B cell (primary cell): ENCODE measurements around the gene SNRPD2. TPM values are rescaled to one million over a fixed set of nuclear protein-coding genes. Genes with fewer than 3 reads are reported as not detected.

Experiments
- ATAC-seq: fragments of 200-7000 bp; cut with Tn5 transposase; one replicate; pipeline ENCODE4 v1.10.0; 2021; ENCODE audit warnings: low read depth, mild to moderate bottlenecking, moderate number of reproducible peaks, moderate library complexity
- CTCF ChIA-PET: fragments of 350-600 bp; sonication (Branson Sonifier 250); formaldehyde crosslinking; loops from one replicate; lab custom pipeline; 2021; ENCODE audit warnings: antibody characterized with exemption, inconsistent platforms; lab: Charles Lee
- POLR2A ChIA-PET: fragments of 350-600 bp; sonication (Branson Sonifier 250); formaldehyde crosslinking; loops from one replicate; lab custom pipeline; 2021; ENCODE audit warnings: antibody characterized with exemption; lab: Charles Lee
- DNase-seq: peaks from one replicate; pipeline ENCODE4 v3.0.0; 2013
- H2AFZ ChIP-seq: 2 replicates; pipeline ENCODE4 v1.6.1; 2012; ENCODE audit warnings: mild to moderate bottlenecking, low read depth, low read length; ENCODE audit not compliant: insufficient read depth, poor library complexity, severe bottlenecking
- H3K27ac ChIP-seq, 2 donors: 1 replicate in 1 of 2; 2 replicates in 1 of 2; pipeline ENCODE4 v1.5.1; 2012 to 2013; ENCODE audit warnings: low read length in 2 of 2, mild to moderate bottlenecking in 2 of 2, moderate library complexity in 1 of 2
- H3K27me3 ChIP-seq, 4 experiments: fragments of 200-600 bp in 1 of 4; sonication (generic) in 1 of 4; replicated peaks in 1 of 4; 1 replicate in 2 of 4; 2 replicates in 2 of 4; pipeline versions ENCODE4 v1.6.1 to v1.7.0; 2013 to 2016; ENCODE audit warnings: low read length in 3 of 4, mild to moderate bottlenecking in 2 of 4, mixed read lengths in 1 of 4, moderate library complexity in 1 of 4; ENCODE audit not compliant: insufficient read depth in 4 of 4, control insufficient read depth in 3 of 4; ENCODE audit errors: control extremely low read depth in 1 of 4
- H3K36me3 ChIP-seq, 2 experiments: replicated peaks in 1 of 2; 1 replicate in 1 of 2; 2 replicates in 1 of 2; pipeline versions ENCODE4 v1.6.1 to v1.7.1; 2013; ENCODE audit warnings: low read length in 1 of 2; ENCODE audit not compliant: insufficient read depth in 2 of 2, control insufficient read depth in 1 of 2; ENCODE audit errors: control extremely low read depth in 1 of 2, extremely low read depth in 1 of 2
- H3K4me1 ChIP-seq, 2 donors: fragments of 200-600 bp in 1 of 2; sonication (generic) in 1 of 2; 1 replicate in 1 of 2; 2 replicates in 1 of 2; pipeline versions ENCODE4 v1.5.1 to v1.6.1; 2013 to 2017; ENCODE audit warnings: low read length in 2 of 2; ENCODE audit not compliant: control insufficient read depth in 2 of 2, insufficient read depth in 2 of 2
- H3K4me2 ChIP-seq: replicated peaks from 2 replicates; pipeline ENCODE3; 2012; ENCODE audit warnings: mild to moderate bottlenecking, low read depth, low read length; ENCODE audit not compliant: poor library complexity, severe bottlenecking
- H3K4me3 ChIP-seq, 5 experiments: fragments of 200-600 bp in 1 of 5; sonication (generic) in 1 of 5; 1 replicate in 3 of 5; 2 replicates in 2 of 5; pipeline versions ENCODE4 v1.5.1 to v1.7.0; 2011 to 2016; ENCODE audit warnings: low read length in 4 of 5, mild to moderate bottlenecking in 4 of 5, low read depth in 2 of 5, control low read depth in 1 of 5, moderate library complexity in 1 of 5; ENCODE audit not compliant: insufficient read depth in 1 of 5; ENCODE audit errors: control extremely low read depth in 1 of 5, extremely low read depth in 1 of 5
- H3K79me2 ChIP-seq: fragments of 200-600 bp; sonication (generic); one replicate; pipeline ENCODE4 v1.6.0; 2016; ENCODE audit warnings: low read length; ENCODE audit not compliant: control insufficient read depth, insufficient read depth
- H3K9ac ChIP-seq: fragments of 200-600 bp; sonication (generic); 2 replicates; pipeline ENCODE4 v1.6.1; 2017; ENCODE audit warnings: mild to moderate bottlenecking, low read length, moderate library complexity
- H3K9me3 ChIP-seq, 3 donors: one replicate each; pipeline versions ENCODE4 v1.6.1 to v1.7.1; 2013; ENCODE audit warnings: low read length in 2 of 3; ENCODE audit not compliant: control insufficient read depth in 2 of 3, insufficient read depth in 1 of 3; ENCODE audit errors: control extremely low read depth in 1 of 3
- H4K20me1 ChIP-seq: 2 replicates; pipeline ENCODE4 v1.6.0; 2012; ENCODE audit warnings: mild to moderate bottlenecking, low read length; ENCODE audit not compliant: insufficient read depth, control insufficient read depth, poor library complexity, severe bottlenecking
- H3K27ac Mint-ChIP-seq: one replicate; pipeline ENCODE4 v1.8.0; 2021; ENCODE audit warnings: mixed read lengths
- H3K27me3 Mint-ChIP-seq: one replicate; pipeline ENCODE4 v1.8.0; 2021; ENCODE audit warnings: mixed read lengths
- H3K4me1 Mint-ChIP-seq: one replicate; pipeline ENCODE4 v1.8.0; 2021; ENCODE audit warnings: mixed read lengths
- H3K4me3 Mint-ChIP-seq: one replicate; pipeline ENCODE4 v1.8.0; 2021; ENCODE audit warnings: mixed read lengths
- H3K9me3 Mint-ChIP-seq: one replicate; pipeline ENCODE4 v1.8.0; 2022; ENCODE audit warnings: mixed read lengths; ENCODE audit not compliant: insufficient read depth
- EZH2 ChIP-seq: IDR thresholded peaks from 2 replicates; pipeline ENCODE4 v1.6.1; 2012; ENCODE audit warnings: borderline replicate concordance, low read depth, mild to moderate bottlenecking, moderate library complexity, low read length; ENCODE audit not compliant: insufficient read depth, poor library complexity, severe bottlenecking
- WGBS: methylation state at CpG from one replicate; pipeline ENCODE4 v1.1.5; 2013; ENCODE audit warnings: missing lambda C conversion rate; ENCODE audit not compliant: insufficient coverage; 5-methylcytosine and 5-hydroxymethylcytosine counted together
- intact Hi-C: fragments of 100-400 bp; cut with micrococcal nuclease; formaldehyde crosslinking; loops from one replicate; pipeline ENCODE4 v1.10.0; 2022
- polyA plus RNA-seq: library from polyadenylated mRNA; depleted of rRNA; stranded (reverse); fragments of >200 nt; gene quantifications from 2 replicates; pipeline ENCODE4 v1.2.3, GENCODE V29; 2012
- total RNA-seq, 2 donors: library from RNA; stranded (reverse); fragments of 120-200 nt in 1 of 2; gene quantifications; 1 replicate in 1 of 2; 2 replicates in 1 of 2; pipeline versions ENCODE4 v1.2.3 to v1.2.4, GENCODE V29; 2013 to 2022
- TF ChIP-seq, protein P1 (sequence below): fragments of 200-600 bp; IDR thresholded peaks from one replicate; pipeline ENCODE4 v1.8.0; 2022; ENCODE audit warnings: antibody characterized with exemption, mild to moderate bottlenecking

Gene SNRPD2
- total and polyA plus RNA-seq, 2 donors (not counting 1 experiment from before 2014, with no cell fraction given): 241 to 368 TPM

DNA sequence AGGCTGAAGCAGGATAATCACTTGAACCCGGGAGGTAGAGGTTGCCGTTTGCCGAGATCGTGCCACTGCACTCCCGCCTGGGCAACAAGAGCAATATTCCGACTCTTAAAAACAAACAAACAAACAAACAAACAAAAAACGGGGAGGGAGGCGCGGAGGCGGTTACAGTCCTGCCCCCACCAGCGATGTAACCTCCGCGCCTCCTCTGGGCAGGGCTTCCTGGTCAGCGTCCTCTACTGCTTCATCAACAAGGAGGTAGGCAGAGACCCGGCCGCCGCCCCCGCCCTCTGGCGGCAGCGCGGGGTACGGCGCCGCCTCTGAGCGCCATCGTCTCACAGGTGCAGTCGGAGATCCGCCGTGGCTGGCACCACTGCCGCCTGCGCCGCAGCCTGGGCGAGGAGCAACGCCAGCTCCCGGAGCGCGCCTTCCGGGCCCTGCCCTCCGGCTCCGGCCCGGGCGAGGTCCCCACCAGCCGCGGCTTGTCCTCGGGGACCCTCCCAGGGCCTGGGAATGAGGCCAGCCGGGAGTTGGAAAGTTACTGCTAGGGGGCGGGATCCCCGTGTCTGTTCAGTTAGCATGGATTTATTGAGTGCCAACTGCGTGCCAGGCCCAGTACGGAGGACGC, 10.2 kb downstream of the SNRPD2 start:
- intact Hi-C loops: loop anchor here (1.0 to 2.0 kb wide), 5 partner anchors 11 to 158 kb away; partner anchors contain the start of genes GIPR and QPCTL
- no peaks in the 10 kb centered on the region for H3K9me3 Mint-ChIP-seq
- 2% methylated on average over 47 of the region's 51 CpGs for WGBS
- DNase-seq (peak; percentile 92), ATAC-seq (peak; percentile 95)
- H3K4me1 ChIP-seq: peaks cover 24 to 31% of the 10 kb centered on the region in 2 donors
- peaks cover 23% of the 10 kb centered on the region for H3K4me1 Mint-ChIP-seq
- H3K36me3 ChIP-seq: peaks cover 0 to 26% of the 10 kb centered on the region in 2 experiments
- peak overlapping the region; percentile 50 for H3K27ac Mint-ChIP-seq
- CTCF ChIA-PET: interaction anchor here (0.6 to 8.9 kb wide), 14 partner anchors 8 to 242 kb away, joined by 3 to 60 read pairs (median 4); partner anchors contain the start of genes EML2, FBXO46, GIPR and QPCTL
- TF ChIP-seq EZH2: no peak
- TF ChIP-seq, protein P1, sequence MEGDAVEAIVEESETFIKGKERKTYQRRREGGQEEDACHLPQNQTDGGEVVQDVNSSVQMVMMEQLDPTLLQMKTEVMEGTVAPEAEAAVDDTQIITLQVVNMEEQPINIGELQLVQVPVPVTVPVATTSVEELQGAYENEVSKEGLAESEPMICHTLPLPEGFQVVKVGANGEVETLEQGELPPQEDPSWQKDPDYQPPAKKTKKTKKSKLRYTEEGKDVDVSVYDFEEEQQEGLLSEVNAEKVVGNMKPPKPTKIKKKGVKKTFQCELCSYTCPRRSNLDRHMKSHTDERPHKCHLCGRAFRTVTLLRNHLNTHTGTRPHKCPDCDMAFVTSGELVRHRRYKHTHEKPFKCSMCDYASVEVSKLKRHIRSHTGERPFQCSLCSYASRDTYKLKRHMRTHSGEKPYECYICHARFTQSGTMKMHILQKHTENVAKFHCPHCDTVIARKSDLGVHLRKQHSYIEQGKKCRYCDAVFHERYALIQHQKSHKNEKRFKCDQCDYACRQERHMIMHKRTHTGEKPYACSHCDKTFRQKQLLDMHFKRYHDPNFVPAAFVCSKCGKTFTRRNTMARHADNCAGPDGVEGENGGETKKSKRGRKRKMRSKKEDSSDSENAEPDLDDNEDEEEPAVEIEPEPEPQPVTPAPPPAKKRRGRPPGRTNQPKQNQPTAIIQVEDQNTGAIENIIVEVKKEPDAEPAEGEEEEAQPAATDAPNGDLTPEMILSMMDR: peak; percentile 98
- H3K4me3 Mint-ChIP-seq: peak overlapping the region; percentile 87
- peaks cover 13% of the 10 kb centered on the region for H3K27me3 Mint-ChIP-seq
- H2AFZ ChIP-seq: peak overlapping the region; percentile 82
- POLR2A ChIA-PET: interaction anchor here (0.6 to 1.8 kb wide), 2 partner anchors 36 to 537 kb away, joined by 3 to 5 read pairs; no protein-coding TSS in a partner anchor
- H3K4me2 ChIP-seq: peak overlapping the region; percentile 82
- H3K9me3 ChIP-seq: peaks cover 0 to 13% (median 0%) of the 10 kb centered on the region in 3 donors
- no peaks in the 10 kb centered on the region for H3K79me2 ChIP-seq
- no peak overlapping the region for H3K27ac ChIP-seq
- H3K27me3 ChIP-seq: peaks cover 0 to 27% (median 10%) of the 10 kb centered on the region in 4 experiments
- H3K9ac ChIP-seq: peak overlapping the region; percentile 50
- H3K4me3 ChIP-seq: peak overlapping the region in 4 of 5 experiments; percentile 29 to 57 (median 46)
- no peaks in the 10 kb centered on the region for H4K20me1 ChIP-seq
